Gastroesophageal sphincter (tissue), 3 donors: ENCODE results near the gene ROPN1B.

ENCODE experiments used
- EP300 ChIP-seq: sonication (generic); formaldehyde crosslinking; IDR thresholded peaks from one replicate; pipeline ENCODE4 v1.6.1; 2017; ENCODE audit warnings: antibody characterized with exemption, mild to moderate bottlenecking
- POLR2AphosphoS5 ChIP-seq: sonication (generic); formaldehyde crosslinking; IDR thresholded peaks from one replicate; pipeline ENCODE4 v1.6.1; 2017; ENCODE audit warnings: antibody characterized with exemption
- TF ChIP-seq, protein P1 (sequence below), 4 experiments: fragments of 200-600 bp in 2 of 4; fragments of 450-650 bp in 2 of 4; sonication (generic) in 1 of 4; IDR thresholded peaks; one replicate each; pipeline ENCODE4 v1.5.1; 2017 to 2019; ENCODE audit warnings: antibody characterized with exemption in 4 of 4, mild to moderate bottlenecking in 2 of 4, moderate library complexity in 2 of 4

DNA sequence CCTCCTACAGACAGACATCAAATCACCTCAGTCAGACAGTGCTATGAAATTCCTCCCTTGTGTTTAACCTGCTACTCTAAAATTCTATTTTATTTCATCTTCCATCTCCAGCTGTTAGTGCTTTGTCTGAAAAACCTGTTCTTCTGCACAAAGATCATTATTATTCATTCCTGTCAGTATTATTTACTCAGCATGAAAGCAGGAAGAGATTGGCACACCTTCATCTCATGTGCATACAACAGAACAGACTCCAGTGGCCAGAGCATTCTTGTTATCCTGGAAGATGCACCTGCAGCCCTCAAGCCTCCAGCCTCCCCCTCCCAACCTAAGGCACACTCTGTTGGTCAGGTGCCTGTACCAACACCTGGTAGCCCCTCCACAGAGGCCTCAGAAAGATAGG is 1.8 kb upstream of the ROPN1B start:
- TF ChIP-seq, protein P1, sequence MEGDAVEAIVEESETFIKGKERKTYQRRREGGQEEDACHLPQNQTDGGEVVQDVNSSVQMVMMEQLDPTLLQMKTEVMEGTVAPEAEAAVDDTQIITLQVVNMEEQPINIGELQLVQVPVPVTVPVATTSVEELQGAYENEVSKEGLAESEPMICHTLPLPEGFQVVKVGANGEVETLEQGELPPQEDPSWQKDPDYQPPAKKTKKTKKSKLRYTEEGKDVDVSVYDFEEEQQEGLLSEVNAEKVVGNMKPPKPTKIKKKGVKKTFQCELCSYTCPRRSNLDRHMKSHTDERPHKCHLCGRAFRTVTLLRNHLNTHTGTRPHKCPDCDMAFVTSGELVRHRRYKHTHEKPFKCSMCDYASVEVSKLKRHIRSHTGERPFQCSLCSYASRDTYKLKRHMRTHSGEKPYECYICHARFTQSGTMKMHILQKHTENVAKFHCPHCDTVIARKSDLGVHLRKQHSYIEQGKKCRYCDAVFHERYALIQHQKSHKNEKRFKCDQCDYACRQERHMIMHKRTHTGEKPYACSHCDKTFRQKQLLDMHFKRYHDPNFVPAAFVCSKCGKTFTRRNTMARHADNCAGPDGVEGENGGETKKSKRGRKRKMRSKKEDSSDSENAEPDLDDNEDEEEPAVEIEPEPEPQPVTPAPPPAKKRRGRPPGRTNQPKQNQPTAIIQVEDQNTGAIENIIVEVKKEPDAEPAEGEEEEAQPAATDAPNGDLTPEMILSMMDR (IDR thresholded peaks at IDR 0.05): no peak
- no peak for TF ChIP-seq POLR2AphosphoS5
- TF ChIP-seq EP300: no peak
